ENCODE results near the gene KIF22.
A peak's percentile ranks its signal among the peaks of the same experiment; 100 is the strongest.

The KIF22 gene

GRCh38 chr16:29840240-29840639 is 49.7 kb downstream of the KIF22 start:
- DNase-seq = no peak
- no peak for TF ChIP-seq GATA1 (IDR thresholded peaks at IDR 0.05; ENCODE audit: low read depth, low read length)
- TF ChIP-seq POLR2A (IDR thresholded peaks at IDR 0.05; ENCODE audit: low read length) = no peak

GRCh38 chr16:29841631-29842030 is 51.1 kb downstream of the KIF22 start:
- DNase-seq = no peak
- TF ChIP-seq GATA1 (IDR thresholded peaks at IDR 0.05; ENCODE audit: low read depth, low read length) (no peak), POLR2A (IDR thresholded peaks at IDR 0.05; ENCODE audit: low read length) (no peak)

- DNase-seq = no peak
- no peak for TF ChIP-seq GATA1 (IDR thresholded peaks at IDR 0.05; ENCODE audit: low read depth, low read length)
- TF ChIP-seq POLR2A (IDR thresholded peaks at IDR 0.05; ENCODE audit: low read length) = no peak
Measured at GRCh38 chr16:29842732-29843346, 52.3 kb downstream of the KIF22 start.

GRCh38 chr16:29843931-29844330 is 53.4 kb downstream of the KIF22 start:
- DNase-seq = no peak
- TF ChIP-seq GATA1 (IDR thresholded peaks at IDR 0.05; ENCODE audit: low read depth, low read length) (no peak), POLR2A (IDR thresholded peaks at IDR 0.05; ENCODE audit: low read length) (no peak)

GRCh38 chr16:29844575-29845331 is 54.2 kb downstream of the KIF22 start:
- TF ChIP-seq GATA1 (IDR thresholded peaks at IDR 0.05; ENCODE audit: low read depth, low read length) (no peak), POLR2A (IDR thresholded peaks at IDR 0.05; ENCODE audit: low read length) (no peak)
- no peak for DNase-seq

- no peak for DNase-seq
Measured at GRCh38 chr16:29845656-29846055, 55.1 kb downstream of the KIF22 start.

GRCh38 chr16:29848420-29849297 is 58.1 kb downstream of the KIF22 start:
- TF ChIP-seq POLR2A (IDR thresholded peaks at IDR 0.05; ENCODE audit: low read length) (no peak), GATA1 (IDR thresholded peaks at IDR 0.05; ENCODE audit: low read depth, low read length) (no peak)
- peak; percentile 71 to 83 for DNase-seq

More at GRCh38 chr16:29845656-29846055, 55.1 kb downstream of the KIF22 start:
- TF ChIP-seq GATA1 (IDR thresholded peaks at IDR 0.05; ENCODE audit: low read depth, low read length) (no peak), POLR2A (IDR thresholded peaks at IDR 0.05; ENCODE audit: low read length) (no peak)

- no peak for DNase-seq
- no peak for TF ChIP-seq POLR2A (IDR thresholded peaks at IDR 0.05; ENCODE audit: low read length)
- TF ChIP-seq GATA1 (IDR thresholded peaks at IDR 0.05; ENCODE audit: low read depth, low read length) = no peak
Measured at GRCh38 chr16:29849505-29849904, 59.0 kb downstream of the KIF22 start.

GRCh38 chr16:29850998-29851397 is 60.4 kb downstream of the KIF22 start:
- no peak for DNase-seq
- TF ChIP-seq GATA1 (IDR thresholded peaks at IDR 0.05; ENCODE audit: low read depth, low read length) (no peak), POLR2A (IDR thresholded peaks at IDR 0.05; ENCODE audit: low read length) (no peak)

- TF ChIP-seq GATA1 (IDR thresholded peaks at IDR 0.05; ENCODE audit: low read depth, low read length) = no peak
- no peak for TF ChIP-seq POLR2A (IDR thresholded peaks at IDR 0.05; ENCODE audit: low read length)
- DNase-seq = no peak
Measured at GRCh38 chr16:29852654-29853053, 62.1 kb downstream of the KIF22 start.

GRCh38 chr16:29854520-29855100 is 64.1 kb downstream of the KIF22 start:
- DNase-seq = no peak
- TF ChIP-seq POLR2A (IDR thresholded peaks at IDR 0.05; ENCODE audit: low read length) (no peak), GATA1 (IDR thresholded peaks at IDR 0.05; ENCODE audit: low read depth, low read length) (no peak)
